ENCODE data around the gene MRPL1.
"Not testable (repeated sequence)": the region's sequence is repeated elsewhere in the genome, so short reads cannot be mapped to it uniquely, and the experiment has no call there.

The MRPL1 gene

GRCh38 chr4:77960367-77960766, 97.7 kb downstream of the MRPL1 start:
- ATAC-seq (no peak), DNase-seq (ENCODE audit: low spot score in 2 of 2) (no peak)
- Mint-ChIP-seq H3K36me3 (no peaks in the 10 kb centered on the region), H3K4me1 (no peaks in the 10 kb centered on the region), H3K27ac (no peak overlapping the region), H3K9me3 (no peaks in the 10 kb centered on the region), H3K4me3 (no peak overlapping the region)

GRCh38 chr4:77963004-77963403, 100.4 kb downstream of the MRPL1 start:
- Mint-ChIP-seq H3K27ac (no peak overlapping the region), H3K36me3 (no peaks in the 10 kb centered on the region), H3K4me1 (no peaks in the 10 kb centered on the region), H3K4me3 (no peak overlapping the region), H3K9me3 (no peaks in the 10 kb centered on the region)
- DNase-seq (ENCODE audit: low spot score in 2 of 2) (no peak), ATAC-seq (no peak)

- H3K4me1 Mint-ChIP-seq; ATAC-seq; DNase-seq (ENCODE audit: low spot score in 2 of 2); H3K9me3 Mint-ChIP-seq; H3K4me3 Mint-ChIP-seq; H3K36me3 Mint-ChIP-seq; H3K27ac Mint-ChIP-seq: not testable (repeated sequence)
These were observed 111.0 kb downstream of the MRPL1 start for GRCh38 chr4:77973657-77974056.

- H3K4me1 Mint-ChIP-seq; H3K36me3 Mint-ChIP-seq; ATAC-seq; H3K9me3 Mint-ChIP-seq; H3K27ac Mint-ChIP-seq; H3K4me3 Mint-ChIP-seq; DNase-seq (ENCODE audit: low spot score in 2 of 2): not testable (repeated sequence)
These were observed 120.4 kb downstream of the MRPL1 start for GRCh38 chr4:77982900-77983540.

GRCh38 chr4:77983612-77984311, 121.1 kb downstream of the MRPL1 start:
- DNase-seq (ENCODE audit: low spot score in 2 of 2); H3K36me3 Mint-ChIP-seq; ATAC-seq; H3K27ac Mint-ChIP-seq; H3K4me3 Mint-ChIP-seq; H3K4me1 Mint-ChIP-seq; H3K9me3 Mint-ChIP-seq: not testable (repeated sequence)

GRCh38 chr4:77989968-77990367, 127.3 kb downstream of the MRPL1 start:
- Mint-ChIP-seq H3K9me3 (no peaks in the 10 kb centered on the region), H3K36me3 (no peaks in the 10 kb centered on the region), H3K4me1 (no peaks in the 10 kb centered on the region), H3K4me3 (no peak overlapping the region), H3K27ac (no peak overlapping the region)
- no peak for ATAC-seq
- DNase-seq (ENCODE audit: low spot score in 2 of 2) = no peak

- DNase-seq (ENCODE audit: low spot score in 2 of 2) = no peak
- H3K9me3 Mint-ChIP-seq = no peaks in the 10 kb centered on the region
- no peak overlapping the region for H3K4me3 Mint-ChIP-seq
- no peaks in the 10 kb centered on the region for H3K36me3 Mint-ChIP-seq
- no peak for ATAC-seq
- no peak overlapping the region for H3K27ac Mint-ChIP-seq
- no peaks in the 10 kb centered on the region for H3K4me1 Mint-ChIP-seq
These were observed 127.8 kb downstream of the MRPL1 start for GRCh38 chr4:77990456-77990855.

- no peak overlapping the region for H3K27ac Mint-ChIP-seq
- DNase-seq (ENCODE audit: low spot score in 2 of 2) (no peak), ATAC-seq (no peak)
- H3K4me1 Mint-ChIP-seq = no peaks in the 10 kb centered on the region
- no peaks in the 10 kb centered on the region for H3K36me3 Mint-ChIP-seq
- no peak overlapping the region for H3K4me3 Mint-ChIP-seq
- H3K9me3 Mint-ChIP-seq = no peaks in the 10 kb centered on the region
These were observed 128.3 kb downstream of the MRPL1 start for GRCh38 chr4:77990904-77991358.

- Mint-ChIP-seq H3K4me3 (no peak overlapping the region), H3K36me3 (no peaks in the 10 kb centered on the region), H3K4me1 (no peaks in the 10 kb centered on the region), H3K27ac (no peak overlapping the region), H3K9me3 (no peaks in the 10 kb centered on the region)
- no peak for ATAC-seq
- no peak for DNase-seq (ENCODE audit: low spot score in 2 of 2)
These were observed 130.0 kb downstream of the MRPL1 start for GRCh38 chr4:77992581-77992980.

GRCh38 chr4:77994194-77994721, 131.6 kb downstream of the MRPL1 start:
- ATAC-seq = no peak
- H3K4me1 Mint-ChIP-seq = no peaks in the 10 kb centered on the region

GRCh38 chr4:77996076-77996475, 133.4 kb downstream of the MRPL1 start:
- H3K27ac Mint-ChIP-seq = no peak overlapping the region
- no peak overlapping the region for H3K4me3 Mint-ChIP-seq
- no peaks in the 10 kb centered on the region for H3K4me1 Mint-ChIP-seq
- H3K36me3 Mint-ChIP-seq = no peaks in the 10 kb centered on the region
- H3K9me3 Mint-ChIP-seq = no peaks in the 10 kb centered on the region
- DNase-seq (ENCODE audit: low spot score in 2 of 2) = no peak
- no peak for ATAC-seq

More at GRCh38 chr4:77994194-77994721, 131.6 kb downstream of the MRPL1 start:
- H3K9me3 Mint-ChIP-seq = no peaks in the 10 kb centered on the region
- H3K4me3 Mint-ChIP-seq = no peak overlapping the region
- no peak for DNase-seq (ENCODE audit: low spot score in 2 of 2)
- no peaks in the 10 kb centered on the region for H3K36me3 Mint-ChIP-seq
- H3K27ac Mint-ChIP-seq = no peak overlapping the region

- no peak for DNase-seq (ENCODE audit: low spot score in 2 of 2)
These were observed 138.9 kb downstream of the MRPL1 start for GRCh38 chr4:78001531-78001930.

GRCh38 chr4:78002260-78002659, 139.6 kb downstream of the MRPL1 start:
- DNase-seq (ENCODE audit: low spot score in 2 of 2) = no peak
- H3K9me3 Mint-ChIP-seq = no peaks in the 10 kb centered on the region
- H3K27ac Mint-ChIP-seq = no peak overlapping the region
- no peaks in the 10 kb centered on the region for H3K4me1 Mint-ChIP-seq
- ATAC-seq = no peak
- no peaks in the 10 kb centered on the region for H3K36me3 Mint-ChIP-seq
- H3K4me3 Mint-ChIP-seq = no peak overlapping the region

More at GRCh38 chr4:78001531-78001930, 138.9 kb downstream of the MRPL1 start:
- H3K9me3 Mint-ChIP-seq = no peaks in the 10 kb centered on the region
- no peaks in the 10 kb centered on the region for H3K4me1 Mint-ChIP-seq
- no peak for ATAC-seq
- no peaks in the 10 kb centered on the region for H3K36me3 Mint-ChIP-seq
- H3K4me3 Mint-ChIP-seq = no peak overlapping the region
- no peak overlapping the region for H3K27ac Mint-ChIP-seq

All from stimulated activated effector memory CD8-positive, alpha-beta T cell treated with anti-CD3 and anti-CD28 coated beads, Interleukin-12 subunit alpha, Interleukin-12 subunit beta, amount 100 ng/mL, for 72 hours (primary cell).